Pancreas (tissue), 10 donors: ENCODE results near the gene CYB561D1. TPM values are rescaled to one million over a fixed set of nuclear protein-coding genes. Genes with fewer than 3 reads are reported as not detected.

ENCODE experiments used
- ATAC-seq, 4 donors: fragments of 200-7000 bp; cut with Tn5 transposase; one replicate each; pipeline versions ENCODE4 v1.8.0 to v1.9.1; 2020; ENCODE audit warnings: mild to moderate bottlenecking in 4 of 4, moderate library complexity in 4 of 4
- DNase-seq, 6 donors: peaks; one replicate each; pipeline ENCODE4 v3.0.0-alpha.2; 2020
- FAIRE-seq: peaks from 2 replicates; lab custom pipeline; 2012; peaks lifted over from hg19 to GRCh38; lab: Jason Lieb, UNC
- H3K27ac ChIP-seq, 4 donors: fragments of 200-600 bp; sonication (generic); 1 replicate in 3 of 4; 2 replicates in 1 of 4; pipeline versions ENCODE4 v1.5.0 to v1.8.0; 2020
- H3K27me3 ChIP-seq, 4 donors: fragments of 200-600 bp; one replicate each; pipeline ENCODE4 v1.8.0; 2021
- H3K36me3 ChIP-seq, 3 donors: fragments of 200-600 bp; sonication (generic) in 1 of 3; one replicate each; pipeline versions ENCODE4 v1.5.0 to v1.8.0; 2020 to 2021
- H3K4me1 ChIP-seq, 3 donors: fragments of 200-600 bp; one replicate each; pipeline ENCODE4 v1.8.0; 2021
- H3K4me3 ChIP-seq, 4 donors: fragments of 200-600 bp; sonication (generic) in 2 of 4; one replicate each; pipeline versions ENCODE4 v1.5.0 to v1.8.0; 2020 to 2021
- H3K9me3 ChIP-seq, 4 donors: fragments of 200-600 bp; one replicate each; pipeline ENCODE4 v1.8.0; 2021
- WGBS, 2 donors: extraction: QIAGEN DNeasy Blood & Tissue Kit; methylation state at CpG; one replicate each; pipeline ENCODE4 v1.1.7; 2013; 5-methylcytosine and 5-hydroxymethylcytosine counted together
- intact Hi-C, 3 donors: fragments of 100-400 bp; cut with DNase I; formaldehyde crosslinking; loops; one replicate each; pipeline versions ENCODE4 v1.11.1 to v1.14.2; 2022
- polyA plus RNA-seq, 2 donors: library from polyadenylated mRNA; stranded (reverse); fragments of 200-250 nt; gene quantifications; one replicate each; pipeline ENCODE4 v1.2.3, GENCODE V29; 2013
- total RNA-seq, 6 donors: library from RNA; stranded (reverse); fragmentation: NEBNext Ultra II Directional in 4 of 6; extraction: Animal tissue kit (Norgen Biotek cat#: 25700) in 4 of 6; gene quantifications; one replicate each; pipeline versions ENCODE4 v1.2.1 to v1.2.4, GENCODE V29; 2021 to 2023
- TF ChIP-seq, protein P1 (sequence below), 4 donors: fragments of 200-600 bp; sonication (generic) in 3 of 4; IDR thresholded peaks; one replicate each; pipeline versions ENCODE4 v1.5.0 to v1.8.0; 2021; ENCODE audit warnings: antibody characterized with exemption in 4 of 4
- donor health status: healthy with polysubstance abuse.
- donor health status: DM: no; HTN: no; CAD: no; lungs with moderate emphysema.
- donor health status: DM: no; HTN: no; CAD: no.
- donor health status: control.
- donor health status: control.
- donor health status: Bipolar disorder and iron deficiency.
- donor health status: DM: yes; HTN: yes; CAD: no.
- donor health status: DM: no; HTN: no; CAD: no.
- donor health status: DM: no; HTN: no; CAD: no.
- donor health status: DM: yes; HTN: yes; CAD: no.

The CYB561D1 gene
- total and polyA plus RNA-seq, 8 donors: 5.1 to 11.6 (median 8.9) TPM

- ATAC-seq (no peak), FAIRE-seq (no peak), DNase-seq (no peak)
- TF ChIP-seq, protein P1, sequence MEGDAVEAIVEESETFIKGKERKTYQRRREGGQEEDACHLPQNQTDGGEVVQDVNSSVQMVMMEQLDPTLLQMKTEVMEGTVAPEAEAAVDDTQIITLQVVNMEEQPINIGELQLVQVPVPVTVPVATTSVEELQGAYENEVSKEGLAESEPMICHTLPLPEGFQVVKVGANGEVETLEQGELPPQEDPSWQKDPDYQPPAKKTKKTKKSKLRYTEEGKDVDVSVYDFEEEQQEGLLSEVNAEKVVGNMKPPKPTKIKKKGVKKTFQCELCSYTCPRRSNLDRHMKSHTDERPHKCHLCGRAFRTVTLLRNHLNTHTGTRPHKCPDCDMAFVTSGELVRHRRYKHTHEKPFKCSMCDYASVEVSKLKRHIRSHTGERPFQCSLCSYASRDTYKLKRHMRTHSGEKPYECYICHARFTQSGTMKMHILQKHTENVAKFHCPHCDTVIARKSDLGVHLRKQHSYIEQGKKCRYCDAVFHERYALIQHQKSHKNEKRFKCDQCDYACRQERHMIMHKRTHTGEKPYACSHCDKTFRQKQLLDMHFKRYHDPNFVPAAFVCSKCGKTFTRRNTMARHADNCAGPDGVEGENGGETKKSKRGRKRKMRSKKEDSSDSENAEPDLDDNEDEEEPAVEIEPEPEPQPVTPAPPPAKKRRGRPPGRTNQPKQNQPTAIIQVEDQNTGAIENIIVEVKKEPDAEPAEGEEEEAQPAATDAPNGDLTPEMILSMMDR (IDR thresholded peaks at IDR 0.05): no peak
- 78 to 79% methylated on average over 5 of the region's 5 CpGs for WGBS, 2 donors
- no peak overlapping the region for H3K27ac ChIP-seq
- H3K27me3 ChIP-seq: no peaks in the 10 kb centered on the region
- no peak overlapping the region for H3K4me3 ChIP-seq
- H3K36me3 ChIP-seq: no peaks in the 10 kb centered on the region
- H3K4me1 ChIP-seq: peaks cover 0 to 5% (median 0%) of the 10 kb centered on the region in 3 donors
- intact Hi-C loops: loop anchor here in 1 of 3 donors (5.0 kb wide), 1 partner anchor 44 kb away; no protein-coding TSS in a partner anchor
- no peaks in the 10 kb centered on the region for H3K9me3 ChIP-seq
Observed at GRCh38 chr1:109488201-109488600, 5.7 kb upstream of the CYB561D1 start.

DNA sequence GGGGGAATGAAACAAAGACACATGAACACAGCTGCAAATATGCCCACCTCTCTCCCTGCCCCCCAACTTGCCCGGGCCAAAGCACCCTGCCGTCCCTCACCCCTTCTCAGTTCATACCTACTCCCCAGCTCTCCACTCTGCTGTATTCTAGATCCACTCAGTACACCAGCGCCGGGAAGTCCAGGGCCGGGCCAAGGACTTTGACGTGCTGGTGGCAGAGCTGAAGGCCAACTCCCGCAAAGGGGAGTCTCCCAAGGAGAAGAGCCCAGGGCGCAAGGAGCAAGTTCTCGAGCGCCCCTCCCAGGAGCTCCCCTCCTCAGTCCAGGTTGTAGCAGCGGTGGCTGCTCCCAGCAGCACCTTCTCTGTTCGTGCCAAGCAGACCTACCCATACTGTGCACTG is 5.2 kb upstream of the CYB561D1 start:
- intact Hi-C loops: loop anchor here in 1 of 3 donors (5.0 kb wide), 1 partner anchor 44 kb away; no protein-coding TSS in a partner anchor
- H3K9me3 ChIP-seq: no peaks in the 10 kb centered on the region

GRCh38 chr1:109490029-109490933 is 3.6 kb upstream of the CYB561D1 start:
- TF ChIP-seq, protein P1 (IDR thresholded peaks at IDR 0.05): peak; percentile 70 to 80 (median 70)
- no peak overlapping the region for H3K4me3 ChIP-seq
- peaks cover 0 to 7% (median 6%) of the 10 kb centered on the region in 3 donors for H3K4me1 ChIP-seq
- peak in 5 of 6 donors; percentile 48 to 78 (median 74) for DNase-seq
- intact Hi-C loops: loop anchor here in 1 of 3 donors (5.0 kb wide), 1 partner anchor 42 kb away; no protein-coding TSS in a partner anchor
- H3K27me3 ChIP-seq: no peaks in the 10 kb centered on the region
- WGBS, 2 donors: 75 to 77% methylated on average over 11 of the region's 11 CpGs
- no peaks in the 10 kb centered on the region for H3K36me3 ChIP-seq
- H3K27ac ChIP-seq: no peak overlapping the region
- H3K9me3 ChIP-seq: no peaks in the 10 kb centered on the region
- FAIRE-seq: no peak
- peak in 3 of 4 donors; percentile 51 to 61 (median 59) for ATAC-seq

More for the DNA sequence above, 5.2 kb upstream of the CYB561D1 start:
- no peaks in the 10 kb centered on the region for H3K36me3 ChIP-seq
- ATAC-seq (no peak), DNase-seq (no peak), FAIRE-seq (no peak)
- H3K4me1 ChIP-seq: peaks cover 0 to 5% (median 0%) of the 10 kb centered on the region in 3 donors
- no peak overlapping the region for H3K4me3 ChIP-seq
- WGBS, 2 donors: 79 to 83% methylated on average over 12 of the region's 12 CpGs
- TF ChIP-seq, protein P1 (IDR thresholded peaks at IDR 0.05): no peak
- no peaks in the 10 kb centered on the region for H3K27me3 ChIP-seq
- no peak overlapping the region for H3K27ac ChIP-seq

- Histone ChIP-seq H3K27ac (no peak overlapping the region), H3K4me1 (peaks cover 0 to 7% (median 6%) of the 10 kb centered on the region in 3 donors), H3K27me3 (no peaks in the 10 kb centered on the region), H3K4me3 (no peak overlapping the region), H3K9me3 (no peaks in the 10 kb centered on the region), H3K36me3 (peaks cover 0 to 1% (median under 1%) of the 10 kb centered on the region in 3 donors)
- DNase-seq (peak in 1 of 6 donors; percentile 45), ATAC-seq (no peak), FAIRE-seq (no peak)
- intact Hi-C loops: loop anchor here in 1 of 3 donors (5.0 kb wide), 1 partner anchor 41 kb away; no protein-coding TSS in a partner anchor
- 70 to 72% methylated on average over 11 of the region's 11 CpGs for WGBS, 2 donors
- TF ChIP-seq, protein P1 (IDR thresholded peaks at IDR 0.05): no peak
Observed at GRCh38 chr1:109490934-109491302, 3.0 kb upstream of the CYB561D1 start.
